Activated naive CD4-positive, alpha-beta T cell treated with anti-CD3 and anti-CD28 coated beads, Interleukin-2, amount 50 U/mL, for 72 hours (primary cell): ENCODE data around the gene SHOC2. TPM values are rescaled to one million over a fixed set of nuclear protein-coding genes. Genes with fewer than 3 reads are reported as not detected.

Experiments
- ATAC-seq, 2 donors: fragments of 150-1000 bp; cut with Tn5 transposase; 2 replicates each; pipeline ENCODE4 v1.10.0; 2021; ENCODE audit warnings: mild to moderate bottlenecking in 2 of 2, moderate library complexity in 2 of 2
- DNase-seq, 2 donors: peaks; one replicate each; pipeline ENCODE4 v3.0.0; 2021 to 2022; ENCODE audit warnings: low spot score in 2 of 2
- H3K27ac Mint-ChIP-seq, 2 donors: one replicate each; pipeline ENCODE4 v1.8.0; 2022; ENCODE audit warnings: mild to moderate bottlenecking in 2 of 2, mixed read lengths in 2 of 2
- H3K36me3 Mint-ChIP-seq, 2 donors: one replicate each; pipeline ENCODE4 v1.8.0; 2022; ENCODE audit warnings: mixed read lengths in 2 of 2
- H3K9me3 Mint-ChIP-seq, 2 donors: one replicate each; pipeline ENCODE4 v1.8.0; 2022; ENCODE audit warnings: mixed read lengths in 2 of 2
- total RNA-seq, 2 donors: library from RNA; stranded (reverse); gene quantifications; one replicate each; pipeline ENCODE4 v1.2.3, GENCODE V29; 2022

The SHOC2 gene
- total RNA-seq, 2 donors from 2014 or later = 33.7 to 35.9 TPM

GRCh38 chr10:111035542-111035941 lies 116.1 kb downstream of the SHOC2 start:
- ATAC-seq (no peak), DNase-seq (no peak)
- no peak overlapping the region for H3K27ac Mint-ChIP-seq
- peaks cover 27 to 38% of the 10 kb centered on the region in 2 donors for H3K36me3 Mint-ChIP-seq
- peaks cover 20 to 24% of the 10 kb centered on the region in 2 donors for H3K9me3 Mint-ChIP-seq

- DNase-seq = no peak
- Mint-ChIP-seq H3K9me3 (peaks cover 23 to 36% of the 10 kb centered on the region in 2 donors), H3K36me3 (peaks cover 26 to 34% of the 10 kb centered on the region in 2 donors), H3K27ac (no peak overlapping the region)
- no peak for ATAC-seq
Measured at GRCh38 chr10:111037858-111038257, 118.5 kb downstream of the SHOC2 start.

GRCh38 chr10:111039522-111039921 lies 120.1 kb downstream of the SHOC2 start:
- ATAC-seq (no peak), DNase-seq (no peak)
- H3K9me3 Mint-ChIP-seq = peaks cover 17 to 43% of the 10 kb centered on the region in 2 donors
- H3K27ac Mint-ChIP-seq = no peak overlapping the region
- peaks cover 23 to 29% of the 10 kb centered on the region in 2 donors for H3K36me3 Mint-ChIP-seq

GRCh38 chr10:111057006-111057405 lies 137.6 kb downstream of the SHOC2 start:
- Mint-ChIP-seq H3K36me3 (peaks cover 6 to 19% of the 10 kb centered on the region in 2 donors), H3K27ac (no peak overlapping the region), H3K9me3 (peaks cover 4 to 15% of the 10 kb centered on the region in 2 donors)
- ATAC-seq (no peak), DNase-seq (no peak)

Other genes starting within 250 kb of the SHOC2 start
- gene PDCD4, start 47.7 kb upstream of the SHOC2 start, total RNA-seq = 100 to 1,000 TPM in 1 of 2 donors, 10 to 100 TPM in 1; 94.9 to 159 TPM
- gene BBIP1, start 424 bp upstream of the SHOC2 start, total RNA-seq = 10 to 100 TPM; 32.1 to 51.8 TPM
- gene ADRA2A, start 157.4 kb downstream of the SHOC2 start, total RNA-seq = not detected